ENCODE measurements around the gene AFTPH.

Gene AFTPH

DNA sequence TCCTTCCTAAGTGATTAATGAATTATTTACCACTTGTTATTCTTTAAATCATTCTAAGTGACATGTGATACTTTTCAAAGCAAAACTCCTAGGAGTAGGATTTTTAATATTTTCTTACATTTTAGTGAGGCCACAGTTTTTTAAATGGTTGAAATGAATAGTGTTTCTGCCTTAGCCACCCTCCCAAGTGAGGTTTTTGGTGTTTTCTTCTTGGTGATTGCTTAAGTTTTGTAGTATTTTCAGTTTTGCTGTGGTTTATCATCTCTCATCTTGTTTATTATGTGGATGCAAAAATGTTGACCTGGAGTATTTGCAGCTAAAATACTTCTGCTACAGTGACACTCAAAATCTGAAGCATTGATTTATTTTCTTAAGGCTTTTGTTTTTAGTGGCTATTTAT lies 9.8 kb downstream of the AFTPH start:
- DNase-seq (ENCODE audit: low read depth, low spot score), result no peak
- H3K4me3 ChIP-seq (ENCODE audit: low read length), result no peak overlapping the region

DNA sequence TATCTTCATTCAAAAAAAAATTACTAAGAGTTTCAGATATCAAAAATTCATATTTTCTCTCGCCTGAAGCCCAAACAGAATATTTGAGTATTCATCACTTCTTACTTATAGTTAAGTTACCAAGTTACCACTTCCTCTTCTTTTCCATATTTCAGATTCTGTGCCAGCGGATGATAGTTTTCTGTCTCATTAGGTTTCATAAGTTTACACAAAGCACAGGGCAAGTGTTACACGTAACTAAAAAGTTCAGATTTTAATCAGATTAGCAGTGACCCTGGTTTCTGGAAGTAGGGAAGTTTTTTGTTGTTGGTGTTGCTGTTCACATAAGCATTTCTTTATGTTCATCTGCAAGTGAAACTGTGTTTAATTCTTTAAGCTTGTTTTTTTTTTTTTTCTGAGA lies 10.2 kb downstream of the AFTPH start:
- H3K4me3 ChIP-seq (ENCODE audit: low read length), result no peak overlapping the region
- no peak for DNase-seq (ENCODE audit: low read depth, low spot score)

DNA sequence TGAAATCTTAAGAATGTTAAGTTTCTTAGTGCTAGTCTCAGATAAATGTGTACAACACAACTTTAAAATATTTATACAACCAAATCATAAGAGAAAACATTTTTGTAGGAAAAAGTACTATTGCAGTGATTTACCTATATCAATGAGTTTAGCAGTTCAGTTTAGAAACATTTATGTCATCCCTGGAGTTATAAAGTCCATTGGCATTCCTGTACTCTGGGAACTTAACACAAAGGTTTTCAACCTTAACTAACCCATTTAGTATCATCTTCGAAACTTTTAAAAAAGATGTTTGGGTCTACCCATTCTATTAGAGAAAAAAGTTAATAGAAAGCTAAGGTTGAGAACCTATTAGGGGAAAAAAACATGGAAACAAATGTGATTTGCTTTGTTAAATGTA lies 10.9 kb downstream of the AFTPH start:
- no peak overlapping the region for H3K4me3 ChIP-seq (ENCODE audit: low read length)
- DNase-seq (ENCODE audit: low read depth, low spot score), result no peak

DNA sequence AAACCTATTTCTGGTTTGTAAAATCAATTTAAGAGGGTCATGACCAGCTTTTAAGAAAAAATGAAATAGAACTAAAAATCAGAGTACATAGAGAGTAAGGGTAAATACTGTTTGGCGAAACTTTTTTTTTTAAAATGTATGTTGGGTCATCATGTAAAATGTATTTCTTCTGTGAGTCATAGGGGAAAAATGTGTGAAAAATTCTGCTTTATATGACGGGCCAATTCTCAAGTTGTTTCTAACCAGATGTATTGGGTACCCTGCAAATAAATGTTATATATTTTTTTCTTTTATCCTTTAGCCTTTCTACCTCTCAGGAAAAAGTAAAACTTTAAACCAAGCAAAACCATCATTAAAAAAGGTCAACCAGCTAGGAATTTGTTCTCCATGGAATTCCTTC lies 13.9 kb downstream of the AFTPH start:
- no peak for DNase-seq (ENCODE audit: low read depth, low spot score)
- no peak overlapping the region for H3K4me3 ChIP-seq (ENCODE audit: low read length)

DNA sequence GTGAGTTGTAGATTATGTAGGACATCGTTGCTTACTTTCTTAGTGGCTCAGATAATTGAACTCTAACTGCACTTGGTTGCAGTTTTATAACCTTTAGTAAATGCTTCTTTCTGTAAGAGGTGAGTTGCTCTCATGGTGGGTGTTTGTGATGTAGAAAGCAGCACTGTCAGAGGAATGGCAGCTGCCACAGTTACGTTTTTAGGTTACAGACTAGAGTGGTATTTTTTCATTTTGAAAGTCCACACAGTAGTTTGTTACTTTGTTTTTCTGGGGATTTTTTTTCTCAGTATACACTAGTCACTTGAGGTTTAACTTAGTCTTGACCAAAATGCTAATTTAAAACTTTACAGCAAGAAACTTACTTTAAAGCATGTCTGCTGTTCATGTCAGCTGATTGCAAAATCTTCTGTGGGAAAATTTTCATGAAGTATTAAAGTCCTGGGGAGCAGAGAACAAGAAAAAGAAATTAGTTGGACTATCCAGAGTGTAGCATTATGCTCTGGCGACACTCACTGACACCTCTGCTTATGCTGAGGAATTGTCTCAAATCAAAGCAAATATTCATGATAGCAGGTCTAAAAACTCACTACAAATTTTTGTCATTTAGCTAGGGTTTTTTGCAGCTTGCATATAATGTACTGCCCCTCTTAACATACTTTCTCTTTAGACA lies 14.8 kb downstream of the AFTPH start:
- no peak overlapping the region for H3K4me3 ChIP-seq (ENCODE audit: low read length)
- DNase-seq (ENCODE audit: low read depth, low spot score), result no peak

DNA sequence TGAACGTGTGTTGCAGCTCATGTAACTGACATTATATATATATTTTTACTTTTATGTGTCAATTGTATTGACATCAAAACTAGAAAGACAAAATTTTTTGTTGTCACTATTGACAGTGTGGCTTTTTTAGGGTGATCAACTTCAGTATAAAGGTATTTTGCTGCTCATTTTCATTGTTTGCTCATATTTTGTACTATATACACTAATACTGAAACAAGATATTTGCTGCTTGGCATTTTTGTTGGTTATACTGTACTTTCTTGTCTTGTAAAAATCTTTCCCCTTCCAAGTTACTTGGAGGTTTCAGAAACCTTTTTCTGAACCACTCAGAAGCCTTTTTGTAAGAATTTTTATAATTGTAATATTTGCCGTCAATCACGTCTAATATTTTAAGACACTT lies 16.5 kb downstream of the AFTPH start:
- no peak for DNase-seq (ENCODE audit: low read depth, low spot score)
- H3K4me3 ChIP-seq (ENCODE audit: low read length), result no peak overlapping the region

DNA sequence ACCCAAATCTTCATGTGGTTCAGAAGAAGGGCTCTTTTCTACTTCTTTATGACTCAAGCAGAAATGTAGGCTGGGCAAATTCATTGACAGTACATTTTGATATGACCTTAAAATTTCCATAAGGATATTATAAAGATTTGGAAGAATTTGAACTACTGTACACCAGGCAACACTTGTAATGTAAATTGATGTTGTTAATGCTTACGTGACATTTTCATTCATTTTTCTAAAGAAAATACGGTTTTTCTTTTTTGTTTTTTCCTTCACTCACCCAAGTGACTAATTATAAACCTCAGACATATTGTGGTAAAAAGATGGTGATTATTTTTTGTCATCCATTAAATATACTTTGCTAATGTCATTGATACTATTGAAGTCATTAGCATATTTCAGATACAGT lies 17.4 kb downstream of the AFTPH start:
- H3K4me3 ChIP-seq (ENCODE audit: low read length), result no peak overlapping the region
- no peak for DNase-seq (ENCODE audit: low read depth, low spot score)

DNA sequence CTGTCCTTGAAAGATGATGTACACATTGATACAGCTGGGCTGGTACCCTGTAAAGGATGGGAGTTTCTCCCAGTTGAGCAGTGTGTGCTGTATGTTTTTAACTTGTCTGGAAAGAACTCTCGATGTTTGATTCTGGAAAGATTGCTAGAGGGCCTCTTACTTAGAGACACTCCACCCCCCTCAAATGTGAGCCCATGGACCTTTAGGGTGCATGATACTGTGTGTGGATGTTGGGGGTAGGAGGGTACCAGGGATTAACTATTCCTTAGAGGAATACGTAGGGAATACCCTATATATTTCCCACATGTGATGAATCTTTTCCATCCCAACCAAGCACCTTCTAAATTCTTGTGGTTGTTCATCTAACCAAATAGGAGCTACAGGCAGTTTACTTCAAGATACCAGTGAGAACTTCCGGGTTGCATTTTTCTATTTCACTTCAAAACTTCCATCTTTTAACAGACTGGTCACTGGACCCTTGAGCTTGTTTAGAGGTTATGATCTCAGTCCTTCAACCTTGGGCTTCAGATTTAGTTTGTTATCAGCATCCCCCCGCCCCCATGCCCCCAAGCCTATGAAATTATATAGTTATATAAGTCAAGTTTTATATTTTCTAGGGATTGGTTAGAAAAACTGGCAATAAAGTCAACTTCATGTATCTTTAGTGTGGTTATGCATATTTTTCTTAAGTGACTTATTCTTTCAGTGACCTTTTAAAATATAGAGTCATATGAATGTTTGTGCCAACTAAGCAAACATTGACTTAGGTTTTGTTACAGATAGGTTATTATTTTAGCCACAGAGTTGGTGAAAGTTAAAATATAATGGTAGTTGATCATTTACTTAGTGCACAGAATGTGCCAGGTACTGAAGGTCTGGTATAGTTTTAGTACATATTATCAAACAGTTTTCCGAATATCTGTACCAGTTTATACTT lies 18.2 kb downstream of the AFTPH start:
- no peak for DNase-seq (ENCODE audit: low read depth, low spot score)
- no peak overlapping the region for H3K4me3 ChIP-seq (ENCODE audit: low read length)

DNA sequence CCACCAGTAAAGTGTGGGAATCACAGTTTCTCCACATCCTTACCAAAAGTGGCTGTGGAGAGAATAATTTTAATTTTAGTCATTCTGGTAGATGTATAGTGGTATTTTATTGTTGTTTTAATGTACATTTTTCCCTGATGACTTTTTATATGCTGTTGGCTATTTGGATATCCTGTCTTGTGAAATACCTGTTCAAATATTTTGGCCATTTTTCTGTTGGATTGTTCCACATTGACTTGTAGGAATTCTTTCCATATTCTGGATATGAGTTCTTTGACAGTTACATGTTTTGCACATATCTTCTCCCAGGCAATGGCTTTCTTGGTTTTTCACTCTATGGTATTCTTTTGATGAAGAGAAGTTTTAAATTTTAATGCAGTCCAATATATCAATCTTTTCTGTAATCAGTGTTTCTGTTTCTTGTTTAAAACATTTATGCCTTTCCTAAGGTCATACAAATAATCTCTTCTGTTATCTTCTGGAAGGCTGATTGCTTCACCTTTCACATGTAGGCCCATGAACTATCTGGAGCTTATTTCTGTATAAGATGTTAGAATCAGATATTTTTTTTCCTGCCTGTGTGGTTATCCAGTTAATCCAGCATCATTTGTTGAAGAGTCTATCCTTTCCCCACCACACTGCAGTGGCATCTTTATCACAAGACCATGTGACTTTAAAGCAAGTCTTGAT lies 19.0 kb downstream of the AFTPH start:
- no peak for DNase-seq (ENCODE audit: low read depth, low spot score)
- no peak overlapping the region for H3K4me3 ChIP-seq (ENCODE audit: low read length)

DNA sequence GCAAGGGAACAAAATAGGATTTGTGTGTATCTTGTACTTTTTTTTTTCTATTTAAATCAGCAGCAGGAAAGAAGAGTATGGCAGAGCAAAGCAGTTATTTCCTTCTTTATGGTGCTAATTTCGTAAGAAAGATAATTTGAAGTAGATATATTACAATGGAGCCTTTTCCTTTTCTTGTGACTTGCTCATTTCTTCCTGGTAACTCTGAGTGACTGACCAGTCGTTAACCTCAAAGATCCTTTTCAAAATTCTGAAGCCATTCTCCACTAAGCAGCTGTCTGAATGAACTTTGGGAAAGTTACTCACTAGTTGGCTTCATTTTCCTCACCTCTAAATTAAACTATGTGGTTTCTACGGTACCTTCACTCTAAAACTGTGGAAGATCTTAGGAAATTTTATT lies 24.6 kb downstream of the AFTPH start:
- DNase-seq (ENCODE audit: low read depth, low spot score), result no peak
- no peak overlapping the region for H3K4me3 ChIP-seq (ENCODE audit: low read length)

DNA sequence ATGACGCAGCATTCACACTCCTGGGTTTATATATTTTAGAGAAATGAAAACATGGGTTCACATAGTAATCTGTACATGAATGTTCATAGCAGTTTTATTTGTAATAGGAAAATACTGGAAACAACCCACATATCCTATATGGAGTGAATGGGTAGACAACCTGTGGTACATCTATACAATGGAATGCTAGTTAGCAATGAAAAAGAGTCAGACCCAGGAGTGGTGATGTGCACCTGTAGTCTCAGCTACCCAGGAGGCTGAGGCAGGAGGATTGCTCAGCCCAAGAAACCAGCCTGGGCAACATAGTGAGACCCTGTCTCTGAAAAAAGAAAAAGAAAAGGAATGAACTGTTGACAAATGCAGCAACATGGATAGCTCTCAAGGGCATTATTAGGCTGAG lies 25.9 kb downstream of the AFTPH start:
- DNase-seq (ENCODE audit: low read depth, low spot score), result no peak
- H3K4me3 ChIP-seq (ENCODE audit: low read length), result no peak overlapping the region

DNA sequence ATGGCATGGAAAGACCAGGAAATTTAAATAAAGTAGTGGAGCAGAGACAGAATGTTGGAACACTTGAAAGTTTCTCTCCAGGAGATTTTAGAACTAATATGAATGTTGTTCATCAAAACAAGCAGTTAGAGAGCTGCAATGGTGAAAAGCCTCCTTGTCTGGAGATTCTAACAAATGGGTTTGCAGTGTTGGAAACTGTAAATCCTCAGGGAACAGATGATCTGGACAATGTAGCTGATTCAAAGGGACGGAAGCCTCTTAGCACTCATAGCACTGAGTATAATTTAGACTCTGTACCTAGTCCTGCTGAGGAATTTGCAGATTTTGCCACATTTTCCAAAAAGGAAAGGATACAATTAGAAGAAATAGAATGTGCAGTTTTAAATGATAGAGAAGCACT lies 27.7 kb downstream of the AFTPH start:
- H3K4me3 ChIP-seq (ENCODE audit: low read length), result no peak overlapping the region
- no peak for DNase-seq (ENCODE audit: low read depth, low spot score)

DNA sequence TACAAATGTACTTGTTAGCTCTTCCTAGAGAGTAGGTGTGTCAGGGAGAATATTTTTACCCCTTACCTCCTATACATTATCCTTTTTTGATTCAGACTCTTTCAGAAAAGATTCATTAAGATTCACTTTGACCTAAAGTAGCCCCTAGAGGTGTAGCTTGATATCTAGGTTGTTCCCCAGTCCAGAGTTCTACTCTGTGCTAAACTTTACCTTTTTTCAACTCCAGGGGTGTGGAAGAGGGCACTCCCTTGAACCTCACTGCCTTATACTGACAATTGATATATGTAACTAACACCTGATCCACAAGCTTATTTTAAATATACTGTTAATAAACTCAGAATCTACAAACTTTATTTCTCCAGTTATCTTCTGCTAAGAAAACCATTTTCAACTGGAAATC lies 30.0 kb downstream of the AFTPH start:
- no peak overlapping the region for H3K4me3 ChIP-seq (ENCODE audit: low read length)
- DNase-seq (ENCODE audit: low read depth, low spot score), result no peak

DNA sequence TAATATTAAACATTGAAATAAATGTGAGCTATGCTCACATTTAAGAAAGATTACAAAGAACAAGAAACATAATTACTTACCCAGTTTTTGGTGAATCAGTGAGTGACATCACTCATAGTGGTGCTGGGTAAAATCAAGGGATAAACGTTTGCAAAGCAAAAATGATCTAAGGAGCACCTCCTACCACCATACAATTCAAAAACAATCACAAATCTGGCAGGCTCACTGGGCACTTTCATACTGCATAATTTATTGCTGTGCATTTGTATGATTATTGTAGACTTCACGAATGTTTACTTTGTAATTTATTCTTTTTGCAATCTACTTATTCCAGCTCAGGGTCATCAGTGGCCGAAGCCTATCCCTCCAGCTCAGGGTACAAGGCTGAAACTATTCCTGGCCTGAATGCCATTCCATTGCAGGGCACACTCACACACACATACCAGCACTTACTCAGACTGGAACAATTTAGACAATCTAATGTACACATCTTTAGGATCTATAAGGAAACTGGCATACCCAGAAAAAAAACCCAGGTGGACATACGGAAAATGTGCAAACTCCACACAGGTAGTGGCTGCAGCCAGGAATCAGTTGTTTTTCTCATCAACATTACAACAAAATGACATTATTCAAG lies 34.4 kb downstream of the AFTPH start:
- H3K4me3 ChIP-seq (ENCODE audit: low read length), result no peak overlapping the region
- DNase-seq (ENCODE audit: low read depth, low spot score), result no peak

DNA sequence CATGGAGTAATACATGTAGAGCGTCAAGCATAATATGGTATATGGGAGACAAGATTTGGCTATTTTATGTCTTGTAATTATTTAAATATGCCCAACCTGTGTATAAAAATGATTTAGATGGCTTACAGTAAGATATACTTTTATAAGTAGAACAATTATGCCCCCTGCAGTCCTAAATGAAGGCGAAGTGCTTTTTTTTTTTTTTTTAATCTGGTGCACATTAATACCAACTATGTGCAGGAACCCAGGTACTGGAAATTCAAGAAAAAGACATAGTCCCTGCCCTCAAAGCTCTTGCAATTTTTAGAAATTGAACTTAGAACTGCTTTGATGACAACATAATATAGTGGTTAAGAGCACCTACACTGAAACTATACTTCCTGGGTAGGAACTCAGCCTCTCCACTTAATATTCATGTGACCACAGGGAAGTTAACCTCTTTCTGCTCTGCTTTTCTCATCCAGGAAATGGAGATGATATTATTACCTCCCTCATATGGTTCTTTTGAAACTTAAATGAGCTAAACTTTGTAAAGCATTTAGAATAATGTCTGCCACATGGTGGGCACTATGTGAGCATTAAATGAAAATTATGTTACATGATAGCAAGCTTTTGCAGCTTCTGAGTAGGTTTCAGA lies 38.1 kb downstream of the AFTPH start:
- peak; percentile 16 for DNase-seq (ENCODE audit: low read depth, low spot score)
- no peak overlapping the region for H3K4me3 ChIP-seq (ENCODE audit: low read length)

DNA sequence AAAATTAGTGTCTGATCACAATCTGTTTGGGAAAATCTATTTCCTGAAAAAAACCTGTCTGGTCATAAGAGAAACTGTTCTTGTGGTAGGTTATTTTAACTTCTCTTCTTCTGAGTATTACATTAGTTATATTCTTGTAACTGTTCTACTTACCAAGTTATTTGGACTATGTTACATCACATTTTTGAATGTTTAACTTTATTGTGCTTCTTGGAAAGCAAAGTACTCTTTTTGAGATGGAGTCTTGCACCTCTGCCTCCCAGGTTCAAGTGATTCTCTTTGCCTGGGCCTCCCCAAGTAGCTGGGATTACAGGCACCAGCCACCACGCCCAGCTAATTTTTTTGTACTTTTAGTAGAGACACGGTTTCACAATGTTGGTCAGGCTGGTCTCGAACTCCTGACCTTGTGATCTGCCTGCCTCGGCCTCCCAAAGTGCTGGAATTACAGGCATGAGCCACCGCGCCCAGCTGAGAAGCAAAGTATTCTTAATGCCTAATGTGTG lies 39.4 kb downstream of the AFTPH start:
- no peak for DNase-seq (ENCODE audit: low read depth, low spot score)
- H3K4me3 ChIP-seq (ENCODE audit: low read length), result no peak overlapping the region

DNA sequence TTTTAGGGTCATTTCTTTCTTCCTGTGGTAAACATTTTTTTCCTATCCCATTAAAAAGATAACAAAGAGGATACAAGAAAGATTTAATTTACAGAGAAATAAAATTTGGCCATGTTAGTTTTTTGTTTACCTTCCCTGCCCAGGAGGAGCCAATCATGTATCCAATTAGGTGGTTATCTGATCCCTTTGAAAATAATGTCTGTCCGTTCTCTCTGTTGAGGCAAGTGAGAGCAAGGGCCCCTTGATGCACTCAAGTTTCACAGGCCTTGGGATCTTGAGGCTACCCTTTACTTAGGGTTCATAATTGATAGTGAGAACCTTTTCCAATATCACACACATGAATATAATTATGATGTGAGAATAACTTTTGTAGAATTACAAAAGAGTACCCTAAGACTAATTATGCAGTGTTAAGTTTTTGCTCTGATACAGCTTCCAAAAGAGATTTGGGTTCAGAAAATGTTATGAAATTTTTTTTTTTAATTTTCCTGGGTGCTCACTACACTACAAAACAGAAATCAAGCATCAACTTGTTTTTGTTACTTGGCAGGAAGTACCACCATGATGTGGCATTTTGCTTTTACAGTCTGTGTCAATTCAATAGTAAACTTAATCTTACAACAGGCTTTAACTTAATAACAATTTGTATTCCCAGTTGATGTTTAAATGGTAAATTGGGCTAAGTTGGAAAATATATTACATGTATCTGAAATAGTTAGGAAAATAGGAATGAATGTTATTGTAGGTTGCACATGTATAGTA lies 42.0 kb downstream of the AFTPH start:
- H3K4me3 ChIP-seq (ENCODE audit: low read length), result no peak overlapping the region
- DNase-seq (ENCODE audit: low read depth, low spot score), result no peak

DNA sequence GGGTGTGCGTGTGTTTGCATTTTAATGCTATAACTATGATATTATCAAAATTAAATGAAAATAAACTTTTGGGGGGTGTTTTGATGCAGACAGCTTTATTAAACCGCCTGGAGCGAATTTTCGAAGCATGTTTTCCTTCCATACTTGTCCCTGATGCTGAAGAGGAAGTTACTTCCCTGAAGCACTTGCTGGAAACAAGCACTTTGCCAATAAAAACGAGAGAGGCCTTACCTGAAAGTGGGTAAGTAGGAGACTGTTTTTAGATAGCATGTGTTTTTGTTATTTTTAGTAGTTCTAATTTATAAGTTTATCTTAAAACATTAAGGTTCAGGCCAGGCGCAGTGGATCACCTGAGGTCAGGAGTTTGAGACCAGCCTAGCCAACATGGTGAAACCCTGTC lies 43.3 kb downstream of the AFTPH start:
- no peak overlapping the region for H3K4me3 ChIP-seq (ENCODE audit: low read length)
- DNase-seq (ENCODE audit: low read depth, low spot score), result no peak

Data from Jurkat, Clone E6-1 (cell line).